Mesendoderm (in vitro differentiated cells): Measurements from ENCODE around the gene SSX2B. TPM values are rescaled to one million over a fixed set of nuclear protein-coding genes. Genes with fewer than 3 reads are reported as not detected.
"Not testable (repeated sequence)": the region's sequence is repeated elsewhere in the genome, so short reads cannot be mapped to it uniquely, and the experiment has no call there.

ENCODE experiments used
- DNase-seq: peaks from one replicate; pipeline ENCODE4 v3.0.0; 2013
- H2AK5ac ChIP-seq: 2 replicates; pipeline ENCODE4 v1.6.1; 2013; ENCODE audit warnings: low read length, inconsistent platforms
- H2BK120ac ChIP-seq: 2 replicates; pipeline ENCODE4 v1.6.1; 2013; ENCODE audit warnings: low read depth, mild to moderate bottlenecking, low read length, moderate library complexity, mixed read lengths
- H2BK15ac ChIP-seq: replicated peaks from 2 replicates; pipeline ENCODE4 v1.6.1; 2013; ENCODE audit warnings: low read depth, mild to moderate bottlenecking, moderate library complexity
- H2BK5ac ChIP-seq: 2 replicates; pipeline ENCODE4 v1.6.1; 2013; ENCODE audit warnings: low read length, inconsistent platforms
- H3K18ac ChIP-seq: 2 replicates; pipeline ENCODE4 v1.6.1; 2013; ENCODE audit warnings: mild to moderate bottlenecking, low read length, mixed read lengths
- H3K23ac ChIP-seq: one replicate; pipeline ENCODE4 v1.6.1; 2013; ENCODE audit warnings: low read length
- H3K27ac ChIP-seq: 2 replicates; pipeline ENCODE4 v1.5.1; 2013; ENCODE audit warnings: low read depth, mild to moderate bottlenecking, inconsistent platforms, low read length, moderate library complexity
- H3K27me3 ChIP-seq: 2 replicates; pipeline ENCODE4 v1.6.1; 2013; ENCODE audit warnings: low read length, control low read depth, mild to moderate bottlenecking, inconsistent platforms; ENCODE audit not compliant: insufficient read depth, poor library complexity
- H3K36me3 ChIP-seq: 2 replicates; pipeline ENCODE4 v1.6.1; 2013; ENCODE audit warnings: low read length, inconsistent platforms; ENCODE audit not compliant: control insufficient read depth, insufficient read depth
- H3K4ac ChIP-seq: one replicate; pipeline ENCODE4 v1.6.1; 2013; ENCODE audit warnings: low read depth, mild to moderate bottlenecking, low read length, moderate library complexity
- H3K4me1 ChIP-seq: 2 replicates; pipeline ENCODE4 v1.6.1; 2013; ENCODE audit warnings: low read depth, low read length, inconsistent platforms; ENCODE audit not compliant: control insufficient read depth
- H3K4me2 ChIP-seq: 2 replicates; pipeline ENCODE4 v1.6.1; 2013; ENCODE audit warnings: low read length
- H3K4me3 ChIP-seq: 2 replicates; pipeline ENCODE4 v1.5.1; 2013; ENCODE audit warnings: mild to moderate bottlenecking, low read length
- H3K56ac ChIP-seq: one replicate; pipeline ENCODE4 v1.6.1; 2013; ENCODE audit warnings: low read length
- H3K79me1 ChIP-seq: 2 replicates; pipeline ENCODE4 v1.6.1; 2013; ENCODE audit warnings: low read length, inconsistent platforms
- H3K79me2 ChIP-seq: 2 replicates; pipeline ENCODE4 v1.6.1; 2013; ENCODE audit warnings: mild to moderate bottlenecking, low read length; ENCODE audit not compliant: control insufficient read depth, insufficient read depth
- H3K9ac ChIP-seq: 2 replicates; pipeline ENCODE4 v1.6.1; 2013; ENCODE audit warnings: low read length, inconsistent platforms
- H4K5ac ChIP-seq: one replicate; pipeline ENCODE4 v1.6.1; 2013; ENCODE audit warnings: low read length
- H4K8ac ChIP-seq: one replicate; pipeline ENCODE4 v1.6.1; 2013; ENCODE audit warnings: low read depth, mild to moderate bottlenecking, control low read depth, low read length, moderate library complexity
- WGBS: extraction: QIAGEN DNeasy Blood & Tissue Kit; methylation state at CpG from one replicate; pipeline ENCODE4 v1.1.7; 2013; ENCODE audit warnings: low lambda C conversion rate, missing lambda C conversion rate; ENCODE audit not compliant: insufficient coverage; ENCODE audit errors: extremely low coverage; 5-methylcytosine and 5-hydroxymethylcytosine counted together
- polyA plus RNA-seq, 2 experiments: library from polyadenylated mRNA; stranded (reverse); fragments of 200-250 nt; gene quantifications; one replicate each; pipeline ENCODE4 v1.2.3, GENCODE V29; 2013

SSX2B gene, protein sequence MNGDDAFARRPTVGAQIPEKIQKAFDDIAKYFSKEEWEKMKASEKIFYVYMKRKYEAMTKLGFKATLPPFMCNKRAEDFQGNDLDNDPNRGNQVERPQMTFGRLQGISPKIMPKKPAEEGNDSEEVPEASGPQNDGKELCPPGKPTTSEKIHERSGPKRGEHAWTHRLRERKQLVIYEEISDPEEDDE
- not detected for polyA plus RNA-seq (2013, experiment 1 of 2)
- polyA plus RNA-seq (2013, experiment 2 of 2): not detected

- not testable (repeated sequence) for H3K4me3 ChIP-seq, H3K4ac ChIP-seq, H4K8ac ChIP-seq, H3K9ac ChIP-seq, H2BK5ac ChIP-seq, H3K27me3 ChIP-seq, H4K5ac ChIP-seq, H2BK120ac ChIP-seq, H3K36me3 ChIP-seq, H3K27ac ChIP-seq, H3K4me1 ChIP-seq, H2AK5ac ChIP-seq, H3K56ac ChIP-seq, H3K79me2 ChIP-seq, H3K23ac ChIP-seq, H2BK15ac ChIP-seq, DNase-seq, H3K4me2 ChIP-seq, H3K18ac ChIP-seq, H3K79me1 ChIP-seq
- WGBS: no CpG with 5 or more reads among the region's 13 CpGs
These were observed at the start of gene SSX2B for GRCh38 chrX:52750952-52751351. TSS of gene SSX2B (plus strand) at chrX:52751252. CDS start at chrX:52752681, 1,429 bp downstream.

DNA sequence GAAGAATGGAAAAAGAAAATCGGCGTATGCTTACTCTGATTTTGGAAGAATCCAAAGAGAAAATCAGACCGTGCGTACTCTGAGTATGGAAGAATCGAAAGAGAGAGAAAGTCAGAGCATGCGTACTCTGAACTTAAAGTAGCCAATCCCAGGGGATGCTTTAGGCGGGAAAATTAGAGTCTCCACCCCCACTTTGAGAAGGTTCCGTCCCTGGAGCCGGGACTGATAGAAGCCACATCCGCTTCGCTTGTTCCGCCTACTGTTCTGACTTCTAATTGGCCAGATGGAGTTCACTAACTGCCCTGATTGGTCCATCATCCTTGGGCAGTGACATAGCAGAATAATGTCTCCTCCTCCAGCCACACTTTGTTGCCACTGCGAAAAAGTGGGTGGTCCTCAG lies 44.0 kb upstream of the SSX2B start, which contains the start of gene SSX2:
Gene SSX2, minus strand, starts transcription at position 101 of the 400 bp plus-strand sequence. CDS start 1,429 bp downstream, outside the sequence.
- not testable (repeated sequence) for H3K18ac ChIP-seq, DNase-seq
- WGBS: no CpG with 5 or more reads among the region's 13 CpGs

GRCh38 chrX:52765983-52766382 lies 14.9 kb downstream of the SSX2B start:
- H3K79me2 ChIP-seq, H3K23ac ChIP-seq, H3K27me3 ChIP-seq, H3K4me3 ChIP-seq, H3K18ac ChIP-seq, H3K79me1 ChIP-seq, H3K4ac ChIP-seq, H2BK120ac ChIP-seq, H3K4me2 ChIP-seq, H4K5ac ChIP-seq, H3K36me3 ChIP-seq, H2AK5ac ChIP-seq, H4K8ac ChIP-seq, H3K4me1 ChIP-seq, H3K56ac ChIP-seq, DNase-seq, H3K27ac ChIP-seq, H2BK15ac ChIP-seq, H2BK5ac ChIP-seq, H3K9ac ChIP-seq: not testable (repeated sequence)
- no CpG with 5 or more reads among the region's 5 CpGs for WGBS

More for the DNA sequence above, 44.0 kb upstream of the SSX2B start, which contains the start of gene SSX2:
- not testable (repeated sequence) for H4K5ac ChIP-seq, H3K79me2 ChIP-seq, H3K23ac ChIP-seq, H3K4me3 ChIP-seq, H3K9ac ChIP-seq, H3K4me1 ChIP-seq, H3K56ac ChIP-seq, H3K4ac ChIP-seq, H3K36me3 ChIP-seq, H3K27me3 ChIP-seq, H2BK15ac ChIP-seq, H2AK5ac ChIP-seq, H4K8ac ChIP-seq, H2BK5ac ChIP-seq, H3K27ac ChIP-seq, H3K79me1 ChIP-seq, H2BK120ac ChIP-seq, H3K4me2 ChIP-seq

GRCh38 chrX:52773504-52773903 lies 22.5 kb downstream of the SSX2B start:
- H3K79me2 ChIP-seq, H3K18ac ChIP-seq: not testable (repeated sequence)
- WGBS: no CpG with 5 or more reads among the region's 11 CpGs

DNA sequence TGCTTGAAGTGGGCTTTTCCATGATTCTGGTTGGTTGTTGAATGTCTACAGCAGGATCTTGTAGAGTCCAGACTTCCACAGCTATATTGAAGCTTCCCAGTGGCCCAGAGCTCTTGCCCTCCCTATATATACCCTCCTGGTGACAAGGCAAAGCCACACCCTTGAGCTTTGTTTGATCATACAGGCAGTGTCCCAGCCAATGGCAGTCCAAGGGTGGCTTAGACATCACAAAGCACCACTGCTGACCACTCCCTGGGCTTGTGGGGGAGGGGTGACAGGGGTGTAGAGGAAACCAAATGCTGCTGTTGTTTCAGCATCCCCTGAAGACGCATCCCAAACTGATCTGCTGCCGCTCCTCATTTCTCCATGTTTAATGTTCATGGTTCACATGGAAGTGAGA lies 46.3 kb downstream of the SSX2B start, which contains the start of gene SPANXN5:
Gene SPANXN5, minus strand, starts transcription at position 101 of the 400 bp plus-strand sequence. Its CDS starts 79 bp downstream, at position 22.
- not testable (repeated sequence) for H3K4me1 ChIP-seq, H4K5ac ChIP-seq, H2BK5ac ChIP-seq, H2BK15ac ChIP-seq, H3K56ac ChIP-seq, H3K18ac ChIP-seq, H3K9ac ChIP-seq, H3K79me1 ChIP-seq, H3K4me2 ChIP-seq, H3K4me3 ChIP-seq, H2AK5ac ChIP-seq, H3K79me2 ChIP-seq, H3K36me3 ChIP-seq, H2BK120ac ChIP-seq, H3K27me3 ChIP-seq, H3K27ac ChIP-seq, H3K4ac ChIP-seq, H4K8ac ChIP-seq, H3K23ac ChIP-seq
- WGBS: no CpG with 5 or more reads among the region's 2 CpGs
- DNase-seq: peak; percentile 0

More at GRCh38 chrX:52773504-52773903, 22.5 kb downstream of the SSX2B start:
- H2BK5ac ChIP-seq, H3K4me3 ChIP-seq, H3K56ac ChIP-seq, H2BK15ac ChIP-seq, H2AK5ac ChIP-seq, DNase-seq, H3K4ac ChIP-seq, H3K4me2 ChIP-seq, H3K36me3 ChIP-seq, H3K4me1 ChIP-seq, H2BK120ac ChIP-seq, H3K27ac ChIP-seq, H4K5ac ChIP-seq, H3K79me1 ChIP-seq, H4K8ac ChIP-seq, H3K27me3 ChIP-seq, H3K9ac ChIP-seq, H3K23ac ChIP-seq: not testable (repeated sequence)

DNA sequence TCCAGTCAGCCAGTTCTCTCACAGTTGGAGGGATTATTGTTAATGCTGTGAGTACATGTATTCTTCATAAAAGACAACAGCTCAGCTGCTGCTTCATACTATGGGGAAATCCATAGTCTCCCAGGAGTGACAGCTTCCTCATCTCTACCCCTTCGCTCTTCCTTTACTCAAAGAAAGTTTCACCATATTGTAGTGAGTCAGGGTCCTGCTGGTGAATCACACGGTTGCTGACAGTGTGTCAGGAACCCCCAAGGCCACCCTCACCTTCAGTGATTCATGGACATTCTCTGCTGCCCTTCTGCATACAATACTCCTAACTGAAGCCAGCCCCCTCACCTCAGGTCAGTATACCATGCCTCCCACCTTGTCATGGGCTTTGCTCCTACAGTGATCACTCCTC lies 53.8 kb downstream of the SSX2B start:
- H4K5ac ChIP-seq, H3K4me1 ChIP-seq, H3K4me3 ChIP-seq, H2BK15ac ChIP-seq, H4K8ac ChIP-seq, H2BK120ac ChIP-seq, H3K27me3 ChIP-seq, H3K4me2 ChIP-seq, DNase-seq, H3K79me1 ChIP-seq, H3K23ac ChIP-seq, H3K4ac ChIP-seq, H3K56ac ChIP-seq, H2AK5ac ChIP-seq, H3K9ac ChIP-seq, H3K79me2 ChIP-seq, H3K18ac ChIP-seq, H3K27ac ChIP-seq, H3K36me3 ChIP-seq, H2BK5ac ChIP-seq: not testable (repeated sequence)
- WGBS: no CpG with 5 or more reads among the region's 2 CpGs
